ENCODE measurements around the gene PPP1R14B. TPM values are rescaled to one million over a fixed set of nuclear protein-coding genes. Genes with fewer than 3 reads are reported as not detected.

Gene PPP1R14B
- total RNA-seq, 4 donors from 2014 or later, result 78.7 to 101 (median 99.0) TPM

DNA sequence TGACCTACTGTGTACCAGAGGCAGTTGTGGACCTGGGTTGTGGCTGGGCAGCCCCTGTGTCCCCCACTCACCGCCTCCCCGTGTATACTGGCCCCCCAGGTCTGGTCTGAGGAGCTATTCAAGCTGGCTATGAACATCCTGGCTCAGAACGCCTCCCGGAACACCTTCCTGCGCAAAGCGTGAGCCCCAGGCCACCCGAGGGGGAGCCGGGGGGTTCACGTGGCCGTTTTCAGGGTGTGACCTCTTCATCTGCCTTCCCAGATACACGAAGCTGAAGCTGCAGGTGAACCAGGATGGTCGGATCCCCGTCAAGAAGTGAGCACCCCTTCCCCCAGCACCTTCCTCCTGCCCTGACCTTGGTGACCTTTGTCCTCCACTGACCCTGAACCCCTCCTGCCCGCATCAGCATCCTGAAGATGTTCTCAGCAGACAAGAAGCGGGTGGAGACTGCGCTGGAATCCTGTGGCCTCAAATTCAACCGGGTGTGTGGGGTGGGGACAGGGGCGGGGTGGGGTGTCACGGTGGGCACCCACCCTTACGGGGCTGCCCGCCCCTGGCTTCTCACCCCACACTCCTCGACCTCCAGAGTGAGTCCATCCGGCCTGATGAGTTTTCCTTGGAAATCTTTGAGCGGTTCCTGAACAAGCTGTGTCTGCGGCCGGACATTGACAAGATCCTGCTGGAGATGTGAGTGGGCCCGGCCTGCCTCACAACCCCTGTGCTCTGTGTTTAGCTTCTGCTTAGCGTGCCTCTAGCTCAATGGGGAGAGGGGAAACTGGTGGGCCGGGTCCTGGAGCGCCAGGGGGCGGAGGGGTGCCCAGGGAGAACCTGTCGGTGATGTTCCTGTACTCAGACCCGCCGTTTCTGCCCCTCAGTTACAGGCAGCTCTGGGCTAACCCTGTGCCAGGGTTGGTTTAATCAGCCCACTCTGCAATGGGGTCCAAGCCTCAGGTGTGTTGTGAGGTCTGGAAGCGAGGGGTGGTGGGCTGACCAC lies 8.7 kb upstream of the PPP1R14B start:
- H3K36me3 ChIP-seq, result peaks cover 0 to 65% (median 0%) of the 10 kb centered on the region in 3 donors
- H3K27ac ChIP-seq, result no peak overlapping the region
- TF ChIP-seq, protein P1, sequence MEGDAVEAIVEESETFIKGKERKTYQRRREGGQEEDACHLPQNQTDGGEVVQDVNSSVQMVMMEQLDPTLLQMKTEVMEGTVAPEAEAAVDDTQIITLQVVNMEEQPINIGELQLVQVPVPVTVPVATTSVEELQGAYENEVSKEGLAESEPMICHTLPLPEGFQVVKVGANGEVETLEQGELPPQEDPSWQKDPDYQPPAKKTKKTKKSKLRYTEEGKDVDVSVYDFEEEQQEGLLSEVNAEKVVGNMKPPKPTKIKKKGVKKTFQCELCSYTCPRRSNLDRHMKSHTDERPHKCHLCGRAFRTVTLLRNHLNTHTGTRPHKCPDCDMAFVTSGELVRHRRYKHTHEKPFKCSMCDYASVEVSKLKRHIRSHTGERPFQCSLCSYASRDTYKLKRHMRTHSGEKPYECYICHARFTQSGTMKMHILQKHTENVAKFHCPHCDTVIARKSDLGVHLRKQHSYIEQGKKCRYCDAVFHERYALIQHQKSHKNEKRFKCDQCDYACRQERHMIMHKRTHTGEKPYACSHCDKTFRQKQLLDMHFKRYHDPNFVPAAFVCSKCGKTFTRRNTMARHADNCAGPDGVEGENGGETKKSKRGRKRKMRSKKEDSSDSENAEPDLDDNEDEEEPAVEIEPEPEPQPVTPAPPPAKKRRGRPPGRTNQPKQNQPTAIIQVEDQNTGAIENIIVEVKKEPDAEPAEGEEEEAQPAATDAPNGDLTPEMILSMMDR (IDR thresholded peaks at IDR 0.05), result no peak
- TF ChIP-seq POLR2A (IDR thresholded peaks at IDR 0.05), result no peak

DNA sequence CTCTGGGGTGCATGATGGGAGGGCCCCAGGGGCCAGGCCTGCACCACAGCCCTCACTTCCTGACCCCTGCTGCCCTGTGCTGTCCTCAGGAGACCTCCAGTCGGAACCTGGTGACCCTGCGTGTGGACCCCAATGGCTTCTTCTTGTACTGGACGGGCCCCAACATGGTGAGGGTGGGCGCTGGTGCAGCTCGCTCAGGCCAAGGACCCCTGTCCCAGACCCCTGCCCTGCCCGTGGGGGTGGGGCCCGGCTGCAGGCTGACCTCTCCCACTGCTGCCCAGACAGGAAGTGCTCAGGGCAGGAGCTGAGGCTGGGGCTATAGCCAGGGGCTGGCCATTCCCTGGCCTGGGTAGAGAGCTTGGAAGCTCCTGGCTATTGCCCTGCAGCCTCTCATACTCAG lies 7.6 kb upstream of the PPP1R14B start:
- peak overlapping the region in 1 of 4 donors; percentile 78 for H3K4me3 ChIP-seq
- peaks cover 0 to 54% (median 0%) of the 10 kb centered on the region in 3 donors for H3K36me3 ChIP-seq
- H3K4me1 ChIP-seq, result peaks cover 0 to 58% (median 13%) of the 10 kb centered on the region in 4 donors
- H3K27me3 ChIP-seq, result no peaks in the 10 kb centered on the region
- H3K9me3 ChIP-seq, result no peaks in the 10 kb centered on the region
- TF ChIP-seq POLR2A (IDR thresholded peaks at IDR 0.05), result no peak
- TF ChIP-seq, protein P1 (IDR thresholded peaks at IDR 0.05), result no peak
- H3K27ac ChIP-seq, result peak overlapping the region in 1 of 4 donors; percentile 99
- no peak for DNase-seq

More for the DNA sequence above, 8.7 kb upstream of the PPP1R14B start:
- H3K4me3 ChIP-seq, result no peak overlapping the region
- H3K9me3 ChIP-seq, result no peaks in the 10 kb centered on the region
- DNase-seq, result no peak
- no peaks in the 10 kb centered on the region for H3K27me3 ChIP-seq
- H3K4me1 ChIP-seq, result peaks cover 0 to 47% (median 13%) of the 10 kb centered on the region in 4 donors

DNA sequence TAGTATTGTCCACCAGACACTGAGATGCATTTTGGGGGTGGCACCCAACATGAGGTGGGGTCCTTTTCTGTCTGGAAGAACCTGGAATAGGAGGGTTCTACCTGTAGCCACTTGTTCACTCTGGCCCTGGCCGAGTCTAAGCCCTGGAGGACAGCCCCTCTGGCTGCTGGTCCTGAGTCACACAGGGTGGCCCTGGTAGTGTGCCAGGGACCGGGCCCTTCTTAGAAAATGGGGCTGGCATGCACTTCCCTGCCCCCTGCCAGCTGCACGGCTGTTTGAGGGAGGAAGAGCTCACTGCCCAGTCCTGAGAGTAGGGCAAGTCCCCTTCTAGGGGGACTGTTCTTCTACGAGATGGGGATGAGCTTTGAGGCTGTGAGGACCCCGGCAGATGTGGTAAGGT lies 6.7 kb upstream of the PPP1R14B start:
- peak overlapping the region in 1 of 4 donors; percentile 99 for H3K27ac ChIP-seq
- H3K36me3 ChIP-seq, result peaks cover 0 to 45% (median 0%) of the 10 kb centered on the region in 3 donors
- DNase-seq, result no peak
- peak overlapping the region in 3 of 4 donors; percentile 75 to 99 (median 78) for H3K4me3 ChIP-seq
- TF ChIP-seq, protein P1 (IDR thresholded peaks at IDR 0.05), result no peak
- no peak for TF ChIP-seq POLR2A (IDR thresholded peaks at IDR 0.05)
- peaks cover 0 to 66% (median 13%) of the 10 kb centered on the region in 4 donors for H3K4me1 ChIP-seq
- H3K9me3 ChIP-seq, result no peaks in the 10 kb centered on the region
- no peaks in the 10 kb centered on the region for H3K27me3 ChIP-seq

DNA sequence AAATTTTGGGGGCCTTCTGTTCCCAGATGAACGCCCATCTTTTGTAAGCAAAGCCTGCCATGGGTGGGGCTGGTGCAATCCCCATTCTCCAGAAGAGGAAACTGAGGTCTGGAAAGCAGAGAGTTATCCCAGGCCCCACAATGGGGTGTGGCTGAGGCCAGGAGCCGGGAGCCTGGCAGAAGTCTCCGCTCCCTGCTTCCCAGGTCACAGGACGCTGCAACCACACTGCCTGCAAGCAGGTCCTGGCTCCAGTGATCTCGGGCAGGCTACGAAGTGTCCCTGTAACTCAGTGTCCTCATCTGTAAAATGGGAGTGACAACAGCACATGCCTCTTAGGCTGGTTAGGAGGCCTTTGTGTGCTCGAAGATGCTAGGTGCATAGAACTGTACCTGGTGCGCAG lies 6.3 kb upstream of the PPP1R14B start:
- Histone ChIP-seq H3K27me3 (no peaks in the 10 kb centered on the region), H3K36me3 (peaks cover 0 to 41% (median 0%) of the 10 kb centered on the region in 3 donors), H3K4me1 (peaks cover 0 to 71% (median 13%) of the 10 kb centered on the region in 4 donors), H3K4me3 (peak overlapping the region in 3 of 4 donors; percentile 75 to 99 (median 78)), H3K9me3 (no peaks in the 10 kb centered on the region), H3K27ac (peak overlapping the region; percentile 25 to 99 (median 95))
- TF ChIP-seq, protein P1 (IDR thresholded peaks at IDR 0.05), result no peak
- no peak for TF ChIP-seq POLR2A (IDR thresholded peaks at IDR 0.05)
- DNase-seq, result no peak

DNA sequence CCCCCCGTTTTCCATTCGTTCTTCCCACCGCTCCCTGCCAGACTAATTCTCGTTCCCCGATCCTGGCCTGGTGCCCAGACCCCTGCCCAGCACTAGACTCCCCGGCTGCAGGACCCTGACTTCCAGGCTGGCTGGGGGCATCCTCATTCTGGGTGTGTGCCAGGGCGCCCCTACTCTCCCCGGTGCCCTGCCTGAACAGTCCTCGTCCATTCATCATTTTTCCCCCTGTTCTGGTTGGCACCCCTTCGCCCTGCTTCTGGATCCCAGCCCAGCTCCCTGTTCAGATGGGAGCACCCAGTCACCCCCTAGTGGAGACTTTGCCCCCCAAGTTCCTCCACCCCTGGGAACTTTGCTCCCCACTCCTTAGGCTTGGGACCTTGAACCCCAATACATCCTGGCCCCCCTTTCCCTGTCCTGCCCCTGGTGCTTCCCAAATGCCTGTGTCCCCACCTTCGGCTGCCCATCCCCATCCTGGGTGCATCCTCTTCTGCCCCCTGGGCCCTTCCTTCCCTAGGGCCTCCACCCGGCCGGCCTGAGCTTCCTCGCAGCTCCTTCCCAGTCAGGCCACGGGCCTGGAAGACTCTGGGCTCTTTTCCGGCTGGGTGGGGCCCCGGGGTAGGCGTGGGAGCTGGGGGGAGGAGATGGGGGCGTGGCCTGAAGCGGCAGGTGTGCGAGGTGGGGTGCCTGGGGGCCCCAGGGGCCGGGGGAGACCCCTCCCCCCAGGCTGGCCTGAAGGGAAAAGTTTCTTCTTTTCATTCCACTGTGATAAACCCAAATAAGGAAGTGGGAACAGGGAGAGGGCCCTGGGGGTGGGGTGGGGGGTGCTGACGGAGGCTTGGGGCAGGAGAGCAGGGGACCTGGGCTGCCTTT lies 5.5 kb upstream of the PPP1R14B start:
- Histone ChIP-seq H3K36me3 (peaks cover 0 to 33% (median 0%) of the 10 kb centered on the region in 3 donors), H3K9me3 (no peaks in the 10 kb centered on the region), H3K27me3 (no peaks in the 10 kb centered on the region), H3K4me1 (peaks cover 0 to 77% (median 16%) of the 10 kb centered on the region in 4 donors), H3K27ac (peak overlapping the region; percentile 77 to 99 (median 95)), H3K4me3 (peak overlapping the region; percentile 75 to 99 (median 85))
- DNase-seq, result peak in 2 of 3 donors; percentile 86 to 89
- TF ChIP-seq, protein P1 (IDR thresholded peaks at IDR 0.05), result peak in 5 of 6 experiments; percentile 29 to 50 (median 36)
- TF ChIP-seq POLR2A (IDR thresholded peaks at IDR 0.05), result peak; percentile 65 to 67

Measured in Peyer's patch (tissue), 4 donors.